IMR-90 (cell line): ENCODE results near the gene TBRG4. TPM values are rescaled to one million over a fixed set of nuclear protein-coding genes. Genes with fewer than 3 reads are reported as not detected.

Experiments used
- ATAC-seq: fragments of 200-7000 bp; cut with Tn5 transposase; 2 replicates; pipeline ENCODE4 v1.9.1; 2020; ENCODE audit warnings: low read depth, mild to moderate bottlenecking, moderate library complexity
- BruUV-seq: library from RNA; stranded (reverse); fragments of 400-500 nt; replicated peaks from 2 replicates; lab custom pipeline; 2021; lab: Mats Ljungman, UMichigan
- CTCF ChIA-PET: fragments of 300-600 bp; formaldehyde crosslinking; extraction: SDS; loops from one replicate; lab custom pipeline; 2021; ENCODE audit warnings: antibody characterized with exemption; lab: Yijun Ruan, JAX
- POLR2A ChIA-PET: fragments of 300-600 bp; sonication (Branson Sonifier 250); formaldehyde crosslinking; loops from one replicate; lab custom pipeline; 2022; ENCODE audit warnings: antibody characterized with exemption; ENCODE audit not compliant: unreplicated experiment; lab: Charles Lee
- DNase-seq: peaks from one replicate; pipeline ENCODE4 v3.0.0; 2013
- H2AFZ ChIP-seq: replicated peaks from 2 replicates; pipeline ENCODE3; 2013; ENCODE audit warnings: low read length, mild to moderate bottlenecking; ENCODE audit not compliant: poor library complexity
- H2AK5ac ChIP-seq: 2 replicates; pipeline ENCODE4 v1.6.1; 2013; ENCODE audit warnings: low read depth, low read length, inconsistent platforms
- H2AK9ac ChIP-seq: replicated peaks from 2 replicates; pipeline ENCODE3; 2013; ENCODE audit warnings: mild to moderate bottlenecking, low read depth, low read length, moderate library complexity; ENCODE audit not compliant: poor library complexity
- H2BK120ac ChIP-seq: 2 replicates; pipeline ENCODE4 v1.6.1; 2013; ENCODE audit warnings: low read depth, low read length, inconsistent platforms
- H2BK15ac ChIP-seq: 3 replicates; pipeline ENCODE4 v1.6.1; 2013; ENCODE audit warnings: low read depth, low read length, inconsistent platforms
- H2BK20ac ChIP-seq: 2 replicates; pipeline ENCODE4 v1.6.1; 2013; ENCODE audit warnings: low read depth, mild to moderate bottlenecking, inconsistent platforms, low read length, moderate library complexity
- H2BK5ac ChIP-seq: 2 replicates; pipeline ENCODE4 v1.6.1; 2013; ENCODE audit warnings: mild to moderate bottlenecking, low read depth, low read length, inconsistent platforms; ENCODE audit not compliant: poor library complexity, severe bottlenecking
- H3K14ac ChIP-seq: replicated peaks from 2 replicates; pipeline ENCODE4 v1.6.1; 2013; ENCODE audit warnings: low read depth, low read length, inconsistent platforms
- H3K18ac ChIP-seq: 2 replicates; pipeline ENCODE4 v1.6.1; 2013; ENCODE audit warnings: low read depth, low read length, control low read depth
- H3K23ac ChIP-seq: 2 replicates; pipeline ENCODE4 v1.6.1; 2013; ENCODE audit warnings: low read depth, low read length, inconsistent platforms
- H3K27ac ChIP-seq: 2 replicates; pipeline ENCODE4 v1.5.1; 2013; ENCODE audit warnings: mild to moderate bottlenecking, control low read depth, low read length; ENCODE audit not compliant: insufficient read depth
- H3K27me3 ChIP-seq: 2 replicates; pipeline ENCODE4 v1.6.1; 2013; ENCODE audit warnings: low read length; ENCODE audit not compliant: control insufficient read depth, insufficient read depth
- H3K36me3 ChIP-seq: 2 replicates; pipeline ENCODE4 v1.6.1; 2013; ENCODE audit warnings: low read length, mixed read lengths; ENCODE audit not compliant: control insufficient read depth, insufficient read depth
- H3K4ac ChIP-seq: 2 replicates; pipeline ENCODE4 v1.6.1; 2013; ENCODE audit warnings: low read depth, low read length, inconsistent platforms
- H3K4me1 ChIP-seq: 2 replicates; pipeline ENCODE4 v1.6.1; 2013; ENCODE audit warnings: low read length, mixed read lengths; ENCODE audit not compliant: control insufficient read depth, insufficient read depth
- H3K4me2 ChIP-seq: 2 replicates; pipeline ENCODE4 v1.6.1; 2013; ENCODE audit warnings: low read depth, mild to moderate bottlenecking, control low read depth, low read length, moderate library complexity
- H3K4me3 ChIP-seq: 2 replicates; pipeline ENCODE4 v1.5.1; 2013; ENCODE audit warnings: low read depth, mild to moderate bottlenecking, control low read depth, low read length, moderate library complexity; ENCODE audit not compliant: insufficient read depth
- H3K56ac ChIP-seq: 2 replicates; pipeline ENCODE4 v1.6.1; 2013; ENCODE audit warnings: low read length, inconsistent platforms; ENCODE audit not compliant: insufficient read depth; ENCODE audit errors: extremely low read depth
- H3K79me1 ChIP-seq, 2 experiments: 2 replicates each; pipeline ENCODE4 v1.6.1; 2013; ENCODE audit warnings: low read length in 2 of 2, inconsistent platforms in 1 of 2, low read depth in 1 of 2
- H3K9ac ChIP-seq: 2 replicates; pipeline ENCODE4 v1.6.1; 2013; ENCODE audit warnings: low read depth, low read length, control low read depth
- H3K9me1 ChIP-seq: 2 replicates; pipeline ENCODE4 v1.6.1; 2013; ENCODE audit warnings: low read length, inconsistent platforms; ENCODE audit not compliant: insufficient read depth
- H3K9me3 ChIP-seq: 2 replicates; pipeline ENCODE4 v1.6.1; 2013; ENCODE audit warnings: low read length; ENCODE audit not compliant: control insufficient read depth, insufficient read depth
- H4K20me1 ChIP-seq: 2 replicates; pipeline ENCODE4 v1.6.1; 2013; ENCODE audit warnings: low read length, inconsistent platforms; ENCODE audit not compliant: insufficient read depth
- H4K5ac ChIP-seq: 2 replicates; pipeline ENCODE4 v1.6.1; 2013; ENCODE audit warnings: mild to moderate bottlenecking, low read depth, low read length, control low read depth
- H4K8ac ChIP-seq, 2 experiments: 2 replicates each; pipeline ENCODE4 v1.6.1; 2013; ENCODE audit warnings: low read depth in 2 of 2, low read length in 2 of 2, control low read depth in 1 of 2, inconsistent platforms in 1 of 2
- H4K91ac ChIP-seq: 2 replicates; pipeline ENCODE4 v1.6.1; 2013; ENCODE audit warnings: low read depth, low read length, inconsistent platforms; ENCODE audit not compliant: insufficient read depth
- BHLHE40 ChIP-seq: fragments of 150-350 bp; IDR thresholded peaks from 2 replicates; pipeline ENCODE4 v1.6.1; 2016; ENCODE audit warnings: mild to moderate bottlenecking, low read depth, low read length
- CEBPB ChIP-seq: IDR thresholded peaks from 2 replicates; pipeline ENCODE4 v1.6.1; 2012; ENCODE audit warnings: low read depth, low read length, improper control_type of control experiment
- CHD1 ChIP-seq: IDR thresholded peaks from 2 replicates; pipeline ENCODE4 v1.6.1; 2012; ENCODE audit warnings: low read depth, low read length, improper control_type of control experiment
- FOS ChIP-seq: fragments of 150-350 bp; IDR thresholded peaks from 2 replicates; pipeline ENCODE4 v1.6.1; 2016; ENCODE audit warnings: low read depth, low read length
- MAFK ChIP-seq: IDR thresholded peaks from 2 replicates; pipeline ENCODE4 v1.6.1; 2012; ENCODE audit warnings: low read depth, low read length, improper control_type of control experiment
- MAZ ChIP-seq: IDR thresholded peaks from 2 replicates; pipeline ENCODE4 v1.6.1; 2012; ENCODE audit warnings: low read depth, mild to moderate bottlenecking, low read length, improper control_type of control experiment, moderate library complexity, borderline replicate concordance
- MXI1 ChIP-seq: IDR thresholded peaks from 2 replicates; pipeline ENCODE4 v1.6.1; 2012; ENCODE audit warnings: low read depth, mild to moderate bottlenecking, low read length, moderate library complexity, borderline replicate concordance
- NFE2L2 ChIP-seq: fragments of 150-350 bp; IDR thresholded peaks from 2 replicates; pipeline ENCODE4 v1.6.1; 2016; ENCODE audit warnings: low read depth, mild to moderate bottlenecking, low read length
- POLR2A ChIP-seq: IDR thresholded peaks from 2 replicates; pipeline ENCODE4 v1.6.1; 2012; ENCODE audit warnings: mild to moderate bottlenecking, low read depth, low read length
- RAD21 ChIP-seq: IDR thresholded peaks from 2 replicates; pipeline ENCODE4 v1.6.1; 2012; ENCODE audit warnings: low read length, improper control_type of control experiment
- RCOR1 ChIP-seq: IDR thresholded peaks from 2 replicates; pipeline ENCODE4 v1.6.1; 2012; ENCODE audit warnings: mild to moderate bottlenecking, low read length, improper control_type of control experiment; ENCODE audit not compliant: insufficient replicate concordance
- RFX5 ChIP-seq: IDR thresholded peaks from 2 replicates; pipeline ENCODE4 v1.8.0; 2012; ENCODE audit warnings: low read depth, mild to moderate bottlenecking, low read length, moderate library complexity
- SMC3 ChIP-seq: fragments of 150-350 bp; IDR thresholded peaks from 2 replicates; pipeline ENCODE4 v1.6.1; 2016; ENCODE audit warnings: low read depth, mild to moderate bottlenecking, antibody characterized with exemption, low read length, moderate library complexity
- WGBS, 2 experiments: methylation state at CpG; one replicate each; pipeline versions ENCODE4 v1.1.5 to v1.1.7; 2013; ENCODE audit warnings: missing lambda C conversion rate in 2 of 2; ENCODE audit not compliant: insufficient read length in 1 of 2; ENCODE audit errors: extremely low coverage in 2 of 2; 5-methylcytosine and 5-hydroxymethylcytosine counted together
- dilution Hi-C: fragments of 300-500 bp; cut with HindIII; formaldehyde crosslinking; loops from one replicate; pipeline ENCODE4 v1.14.3; 2018; ENCODE audit warnings: low sequenced_read_pairs; ENCODE audit not compliant: unreplicated experiment
- in situ Hi-C: fragments of 300-500 bp; cut with MboI; formaldehyde crosslinking; loops from 3 replicates; pipeline ENCODE4 v1.14.3; 2019; ENCODE audit warnings: low sequenced_read_pairs, inconsistent platforms, mixed read lengths
- intact Hi-C: fragments of 100-400 bp; cut with micrococcal nuclease; formaldehyde crosslinking; loops from 2 replicates; pipeline ENCODE4 v1.10.0; 2022
- polyA plus RNA-seq, 3 experiments: library from polyadenylated mRNA; depleted of rRNA; stranded (reverse); fragments of >200 nt; gene quantifications; 2 replicates each; pipeline ENCODE4 v1.2.3, GENCODE V29; 2012; ENCODE audit warnings: low replicate concordance in 1 of 3
- total RNA-seq: library from RNA; depleted of rRNA; stranded (reverse); fragments of >200 nt; gene quantifications from 2 replicates; pipeline ENCODE4 v1.2.3, GENCODE V29; 2012
- TF ChIP-seq, protein P1 (sequence below): conservative IDR thresholded peaks from 2 replicates; pipeline ENCODE4 v1.5.1; 2012; ENCODE audit warnings: mild to moderate bottlenecking, low read depth, low read length, improper control_type of control experiment
- TF ChIP-seq, protein P2 (sequence below): fragments of 150-350 bp; IDR thresholded peaks from 2 replicates; pipeline ENCODE4 v1.6.1; 2017; ENCODE audit warnings: mild to moderate bottlenecking, antibody characterized with exemption, low read length, low read depth
- TF ChIP-seq, protein P3 (sequence below): fragments of 150-350 bp; IDR thresholded peaks from 2 replicates; pipeline ENCODE4 v1.6.1; 2016; ENCODE audit warnings: low read depth, mild to moderate bottlenecking, low read length, moderate library complexity, borderline replicate concordance

Gene TBRG4
- total and polyA plus RNA-seq, 2 of the 4 experiments (the other 2 are of a cell fraction) = 71.6 to 77.6 TPM

DNA sequence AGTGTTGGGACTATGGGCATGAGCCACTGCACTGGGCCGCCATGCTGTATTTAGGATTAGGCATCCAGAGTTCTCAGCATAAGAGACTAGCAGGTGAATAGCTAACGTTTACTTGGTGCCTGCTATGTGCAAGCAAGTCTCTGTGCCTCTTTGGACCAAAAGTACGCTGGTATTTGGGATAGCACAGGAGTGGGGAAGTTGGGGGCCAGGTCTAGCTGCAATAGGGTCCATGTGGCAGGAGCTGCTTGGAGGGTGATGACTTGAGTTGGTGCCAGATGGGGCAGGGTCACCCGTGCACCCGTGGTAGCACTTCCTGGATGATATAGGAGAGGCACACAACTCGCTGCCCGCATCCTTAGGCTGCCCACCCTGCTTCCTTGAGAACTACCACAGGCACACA lies 45.1 kb downstream of the TBRG4 start:
- H3K36me3 ChIP-seq = peaks cover 50% of the 10 kb centered on the region

More for the DNA sequence above, 45.1 kb downstream of the TBRG4 start:
- H2BK120ac ChIP-seq = no peak overlapping the region
- no peak overlapping the region for H3K27ac ChIP-seq
- no peak overlapping the region for H3K4ac ChIP-seq
- H4K5ac ChIP-seq = no peak overlapping the region
- WGBS, 2 experiments = 82% methylated on average over 2 of the region's 7 CpGs; no CpG with 5 or more reads in 1 of the 2 experiments
- no TSS peak for BruUV-seq
- in situ Hi-C loops (no loop called here), dilution Hi-C loops (no loop called here), intact Hi-C loops (no loop called here)
- ChIA-PET POLR2A (no interaction called here), CTCF (no interaction called here)
- no peak overlapping the region for H2BK15ac ChIP-seq
- peaks cover 27 to 65% of the 10 kb centered on the region in 2 experiments for H3K79me1 ChIP-seq
- no peak overlapping the region for H2AK5ac ChIP-seq
- peaks cover 11% of the 10 kb centered on the region; the same call in 1 of the 2 replicates for H4K20me1 ChIP-seq
- no peak overlapping the region for H4K8ac ChIP-seq
- H3K23ac ChIP-seq = no peak overlapping the region
- no peak overlapping the region for H2AK9ac ChIP-seq
- no peak overlapping the region for H2AFZ ChIP-seq
- no peak overlapping the region for H2BK5ac ChIP-seq
- H3K27me3 ChIP-seq = no peaks in the 10 kb centered on the region
- ATAC-seq = no peak
- no peaks in the 10 kb centered on the region for H3K4me1 ChIP-seq
- no peak overlapping the region for H3K4me2 ChIP-seq
- H2BK20ac ChIP-seq = no peak overlapping the region
- H3K9ac ChIP-seq = no peak overlapping the region
- H3K18ac ChIP-seq = no peak overlapping the region
- peaks cover 16% of the 10 kb centered on the region for H3K9me1 ChIP-seq
- H3K56ac ChIP-seq = no peak overlapping the region
- H3K9me3 ChIP-seq = no peaks in the 10 kb centered on the region
- no peak overlapping the region for H3K4me3 ChIP-seq
- TF ChIP-seq BHLHE40 (no peak), MAFK (no peak), FOS (no peak), MXI1 (no peak), POLR2A (no peak), CHD1 (no peak), RFX5 (no peak), NFE2L2 (no peak), RAD21 (no peak), SMC3 (no peak), CEBPB (no peak), MAZ (no peak), RCOR1 (no peak)
- TF ChIP-seq, protein P1, sequence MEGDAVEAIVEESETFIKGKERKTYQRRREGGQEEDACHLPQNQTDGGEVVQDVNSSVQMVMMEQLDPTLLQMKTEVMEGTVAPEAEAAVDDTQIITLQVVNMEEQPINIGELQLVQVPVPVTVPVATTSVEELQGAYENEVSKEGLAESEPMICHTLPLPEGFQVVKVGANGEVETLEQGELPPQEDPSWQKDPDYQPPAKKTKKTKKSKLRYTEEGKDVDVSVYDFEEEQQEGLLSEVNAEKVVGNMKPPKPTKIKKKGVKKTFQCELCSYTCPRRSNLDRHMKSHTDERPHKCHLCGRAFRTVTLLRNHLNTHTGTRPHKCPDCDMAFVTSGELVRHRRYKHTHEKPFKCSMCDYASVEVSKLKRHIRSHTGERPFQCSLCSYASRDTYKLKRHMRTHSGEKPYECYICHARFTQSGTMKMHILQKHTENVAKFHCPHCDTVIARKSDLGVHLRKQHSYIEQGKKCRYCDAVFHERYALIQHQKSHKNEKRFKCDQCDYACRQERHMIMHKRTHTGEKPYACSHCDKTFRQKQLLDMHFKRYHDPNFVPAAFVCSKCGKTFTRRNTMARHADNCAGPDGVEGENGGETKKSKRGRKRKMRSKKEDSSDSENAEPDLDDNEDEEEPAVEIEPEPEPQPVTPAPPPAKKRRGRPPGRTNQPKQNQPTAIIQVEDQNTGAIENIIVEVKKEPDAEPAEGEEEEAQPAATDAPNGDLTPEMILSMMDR = no peak
- TF ChIP-seq, protein P2, sequence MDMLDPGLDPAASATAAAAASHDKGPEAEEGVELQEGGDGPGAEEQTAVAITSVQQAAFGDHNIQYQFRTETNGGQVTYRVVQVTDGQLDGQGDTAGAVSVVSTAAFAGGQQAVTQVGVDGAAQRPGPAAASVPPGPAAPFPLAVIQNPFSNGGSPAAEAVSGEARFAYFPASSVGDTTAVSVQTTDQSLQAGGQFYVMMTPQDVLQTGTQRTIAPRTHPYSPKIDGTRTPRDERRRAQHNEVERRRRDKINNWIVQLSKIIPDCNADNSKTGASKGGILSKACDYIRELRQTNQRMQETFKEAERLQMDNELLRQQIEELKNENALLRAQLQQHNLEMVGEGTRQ = no peak
- TF ChIP-seq, protein P3, sequence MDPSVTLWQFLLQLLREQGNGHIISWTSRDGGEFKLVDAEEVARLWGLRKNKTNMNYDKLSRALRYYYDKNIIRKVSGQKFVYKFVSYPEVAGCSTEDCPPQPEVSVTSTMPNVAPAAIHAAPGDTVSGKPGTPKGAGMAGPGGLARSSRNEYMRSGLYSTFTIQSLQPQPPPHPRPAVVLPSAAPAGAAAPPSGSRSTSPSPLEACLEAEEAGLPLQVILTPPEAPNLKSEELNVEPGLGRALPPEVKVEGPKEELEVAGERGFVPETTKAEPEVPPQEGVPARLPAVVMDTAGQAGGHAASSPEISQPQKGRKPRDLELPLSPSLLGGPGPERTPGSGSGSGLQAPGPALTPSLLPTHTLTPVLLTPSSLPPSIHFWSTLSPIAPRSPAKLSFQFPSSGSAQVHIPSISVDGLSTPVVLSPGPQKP = no peak
- no peak for DNase-seq
- no peak overlapping the region for H4K91ac ChIP-seq
- no peak overlapping the region for H3K14ac ChIP-seq
